ENCODE results near the gene PTX4.

DNA sequence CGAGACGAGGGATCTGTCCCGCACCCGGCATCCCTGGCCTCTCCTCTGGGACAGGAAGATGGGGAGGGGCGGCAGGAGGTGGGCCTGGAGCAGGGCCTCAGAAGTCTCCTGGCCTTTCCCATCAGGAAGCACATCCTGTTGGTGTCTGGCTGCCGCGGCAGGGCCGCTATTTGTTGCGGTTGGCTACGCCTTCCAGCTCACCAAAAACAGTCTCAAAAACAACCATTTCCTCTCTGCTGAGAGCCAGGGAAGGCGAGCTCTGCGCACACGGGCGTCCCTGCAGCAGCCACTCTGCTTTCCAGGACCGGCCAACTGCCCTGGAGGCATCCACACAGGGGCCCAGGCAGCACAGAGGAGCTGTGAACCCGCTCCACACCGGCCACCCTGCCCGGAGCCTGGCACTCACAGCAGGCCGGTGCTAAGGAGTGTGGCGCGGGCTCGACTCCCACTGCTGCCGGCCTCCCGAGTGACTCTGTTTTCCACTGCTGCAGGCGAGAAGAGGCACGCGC, 44.8 kb upstream of the PTX4 start, which contains the start of gene TMEM204:
- TF ChIP-seq EZH2 (IDR thresholded peaks at IDR 0.05; ENCODE audit: borderline replicate concordance, low read depth, low read length, severe bottlenecking), result no peak
- TF ChIP-seq, protein P1, sequence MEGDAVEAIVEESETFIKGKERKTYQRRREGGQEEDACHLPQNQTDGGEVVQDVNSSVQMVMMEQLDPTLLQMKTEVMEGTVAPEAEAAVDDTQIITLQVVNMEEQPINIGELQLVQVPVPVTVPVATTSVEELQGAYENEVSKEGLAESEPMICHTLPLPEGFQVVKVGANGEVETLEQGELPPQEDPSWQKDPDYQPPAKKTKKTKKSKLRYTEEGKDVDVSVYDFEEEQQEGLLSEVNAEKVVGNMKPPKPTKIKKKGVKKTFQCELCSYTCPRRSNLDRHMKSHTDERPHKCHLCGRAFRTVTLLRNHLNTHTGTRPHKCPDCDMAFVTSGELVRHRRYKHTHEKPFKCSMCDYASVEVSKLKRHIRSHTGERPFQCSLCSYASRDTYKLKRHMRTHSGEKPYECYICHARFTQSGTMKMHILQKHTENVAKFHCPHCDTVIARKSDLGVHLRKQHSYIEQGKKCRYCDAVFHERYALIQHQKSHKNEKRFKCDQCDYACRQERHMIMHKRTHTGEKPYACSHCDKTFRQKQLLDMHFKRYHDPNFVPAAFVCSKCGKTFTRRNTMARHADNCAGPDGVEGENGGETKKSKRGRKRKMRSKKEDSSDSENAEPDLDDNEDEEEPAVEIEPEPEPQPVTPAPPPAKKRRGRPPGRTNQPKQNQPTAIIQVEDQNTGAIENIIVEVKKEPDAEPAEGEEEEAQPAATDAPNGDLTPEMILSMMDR (IDR thresholded peaks at IDR 0.05; ENCODE audit: borderline replicate concordance, extremely low read depth, low read length, poor library complexity, severe bottlenecking), result no peak

All from DND-41 (cell line).